Skeletal muscle satellite cell (primary cell): ENCODE measurements around the gene FUS.
A peak's percentile ranks its signal among the peaks of the same experiment; 100 is the strongest.
"Not testable (repeated sequence)": the region's sequence is repeated elsewhere in the genome, so short reads cannot be mapped to it uniquely, and the experiment has no call there.

Source experiments
- H3K27me3 ChIP-seq: 2 replicates; pipeline ENCODE4 v1.7.0; 2013; ENCODE audit warnings: low read length; ENCODE audit not compliant: control insufficient read depth, insufficient read depth
- H3K36me3 ChIP-seq: 2 replicates; pipeline ENCODE4 v1.7.0; 2013; ENCODE audit warnings: mild to moderate bottlenecking, control low read depth, low read length; ENCODE audit not compliant: insufficient read depth
- H3K4me1 ChIP-seq: 2 replicates; pipeline ENCODE4 v1.7.0; 2013; ENCODE audit warnings: low read length; ENCODE audit not compliant: control insufficient read depth, insufficient read depth
- H3K4me2 ChIP-seq: 2 replicates; pipeline ENCODE4 v1.7.0; 2013; ENCODE audit warnings: mild to moderate bottlenecking, low read length
- H3K4me3 ChIP-seq: 2 replicates; pipeline ENCODE4 v1.7.0; 2013; ENCODE audit warnings: low read length
- H3K9ac ChIP-seq: 2 replicates; pipeline ENCODE4 v1.7.0; 2013; ENCODE audit warnings: mild to moderate bottlenecking, low read depth, low read length, moderate library complexity
- H3K9me3 ChIP-seq: replicated peaks from 2 replicates; pipeline ENCODE4 v1.7.0; 2013; ENCODE audit warnings: mild to moderate bottlenecking, control low read depth, low read length

Gene FUS

GRCh38 chr16:31147574-31147973, 32.4 kb upstream of the FUS start:
- H3K27me3 ChIP-seq: peaks cover 40% of the 10 kb centered on the region
- H3K4me1 ChIP-seq: peaks cover 3% of the 10 kb centered on the region
- no peak overlapping the region for H3K9ac ChIP-seq
- no peaks in the 10 kb centered on the region for H3K9me3 ChIP-seq
- H3K4me2 ChIP-seq: no peak overlapping the region
- H3K36me3 ChIP-seq: no peaks in the 10 kb centered on the region
- no peak overlapping the region for H3K4me3 ChIP-seq

- no peaks in the 10 kb centered on the region for H3K9me3 ChIP-seq
- no peaks in the 10 kb centered on the region for H3K36me3 ChIP-seq
- peaks cover 40% of the 10 kb centered on the region for H3K27me3 ChIP-seq
- H3K9ac ChIP-seq: no peak overlapping the region
- no peak overlapping the region for H3K4me2 ChIP-seq
- H3K4me1 ChIP-seq: no peaks in the 10 kb centered on the region
- no peak overlapping the region for H3K4me3 ChIP-seq
These were observed 31.6 kb upstream of the FUS start for GRCh38 chr16:31148281-31148728.

GRCh38 chr16:31148896-31149295, 31.0 kb upstream of the FUS start:
- no peaks in the 10 kb centered on the region for H3K4me1 ChIP-seq
- H3K9me3 ChIP-seq: no peaks in the 10 kb centered on the region
- peaks cover 40% of the 10 kb centered on the region for H3K27me3 ChIP-seq
- H3K9ac ChIP-seq: no peak overlapping the region
- no peaks in the 10 kb centered on the region for H3K36me3 ChIP-seq
- H3K4me3 ChIP-seq: no peak overlapping the region
- no peak overlapping the region for H3K4me2 ChIP-seq

- Histone ChIP-seq H3K36me3 (no peaks in the 10 kb centered on the region), H3K4me3 (no peak overlapping the region), H3K27me3 (peaks cover 41% of the 10 kb centered on the region), H3K9ac (no peak overlapping the region), H3K4me1 (no peaks in the 10 kb centered on the region), H3K9me3 (no peaks in the 10 kb centered on the region), H3K4me2 (no peak overlapping the region)
These were observed 30.6 kb upstream of the FUS start for GRCh38 chr16:31149332-31149731.

- peaks cover 44% of the 10 kb centered on the region for H3K27me3 ChIP-seq
- no peak within 1 kb of the TSS for H3K9ac ChIP-seq
- H3K36me3 ChIP-seq: no peaks in the 10 kb centered on the region
- H3K4me1 ChIP-seq: no peaks in the 10 kb centered on the region
- H3K4me2 ChIP-seq: no peak within 1 kb of the TSS
- no peak within 1 kb of the TSS for H3K4me3 ChIP-seq
- no peaks in the 10 kb centered on the region for H3K9me3 ChIP-seq
These were observed 29.7 kb upstream of the FUS start, which contains the start of gene PRSS36 for GRCh38 chr16:31149894-31150890. PRSS36 (minus strand) TSS chr16:31150066; CDS start chr16:31150035, 31 bp downstream.

- H3K9ac ChIP-seq, H3K4me1 ChIP-seq, H3K36me3 ChIP-seq, H3K9me3 ChIP-seq, H3K4me2 ChIP-seq, H3K4me3 ChIP-seq: not testable (repeated sequence)
- H3K27me3 ChIP-seq: peaks cover 40% of the 10 kb centered on the region
These were observed 29.0 kb upstream of the FUS start for GRCh38 chr16:31150976-31151375.

- H3K4me1 ChIP-seq: no peaks in the 10 kb centered on the region
- no peak overlapping the region for H3K9ac ChIP-seq
- no peak overlapping the region for H3K4me3 ChIP-seq
- H3K27me3 ChIP-seq: peaks cover 10% of the 10 kb centered on the region
- H3K4me2 ChIP-seq: peak overlapping the region; percentile 23
- H3K9me3 ChIP-seq: no peaks in the 10 kb centered on the region
- no peaks in the 10 kb centered on the region for H3K36me3 ChIP-seq
These were observed 22.8 kb upstream of the FUS start for GRCh38 chr16:31157136-31157535.

- no peaks in the 10 kb centered on the region for H3K27me3 ChIP-seq
- no peak overlapping the region for H3K9ac ChIP-seq
- H3K9me3 ChIP-seq: no peaks in the 10 kb centered on the region
- H3K36me3 ChIP-seq: no peaks in the 10 kb centered on the region
- no peaks in the 10 kb centered on the region for H3K4me1 ChIP-seq
- H3K4me3 ChIP-seq: no peak overlapping the region
- no peak overlapping the region for H3K4me2 ChIP-seq
These were observed 12.6 kb upstream of the FUS start for GRCh38 chr16:31167315-31167714.

GRCh38 chr16:31168848-31169247, 11.1 kb upstream of the FUS start:
- H3K27me3 ChIP-seq: no peaks in the 10 kb centered on the region
- no peak overlapping the region for H3K4me3 ChIP-seq
- H3K9ac ChIP-seq: no peak overlapping the region
- H3K4me2 ChIP-seq: no peak overlapping the region
- no peaks in the 10 kb centered on the region for H3K4me1 ChIP-seq
- no peaks in the 10 kb centered on the region for H3K36me3 ChIP-seq
- no peaks in the 10 kb centered on the region for H3K9me3 ChIP-seq

- H3K9ac ChIP-seq, H3K27me3 ChIP-seq, H3K36me3 ChIP-seq, H3K4me2 ChIP-seq, H3K4me3 ChIP-seq, H3K9me3 ChIP-seq, H3K4me1 ChIP-seq: not testable (repeated sequence)
These were observed 9.9 kb upstream of the FUS start for GRCh38 chr16:31170048-31170447.

GRCh38 chr16:31177136-31177535, 2.8 kb upstream of the FUS start:
- H3K4me3 ChIP-seq: no peak overlapping the region

More at GRCh38 chr16:31177136-31177535, 2.8 kb upstream of the FUS start:
- H3K4me1 ChIP-seq: peaks cover 7% of the 10 kb centered on the region
- H3K9me3 ChIP-seq: no peaks in the 10 kb centered on the region
- peaks cover 12% of the 10 kb centered on the region for H3K36me3 ChIP-seq
- no peak overlapping the region for H3K4me2 ChIP-seq
- no peaks in the 10 kb centered on the region for H3K27me3 ChIP-seq
- H3K9ac ChIP-seq: no peak overlapping the region
